D721Med (cell line): ENCODE measurements around the gene AIP.
"Not testable (repeated sequence)": the region's sequence is repeated elsewhere in the genome, so short reads cannot be mapped to it uniquely, and the experiment has no call there.

Source experiments
- DNase-seq: peaks from one replicate; pipeline ENCODE4 v3.0.0; 2011; ENCODE audit warnings: low spot score; ENCODE audit not compliant: insufficient read length
- FAIRE-seq: peaks from 2 replicates; lab custom pipeline; 2011; peaks lifted over from hg19 to GRCh38; lab: Jason Lieb, UNC
- TF ChIP-seq, protein P1 (sequence below): IDR thresholded peaks from 2 replicates; pipeline ENCODE4 v1.5.1; 2012; ENCODE audit warnings: mild to moderate bottlenecking, control low read depth; ENCODE audit not compliant: insufficient read depth; ENCODE audit errors: missing control alignments

The AIP gene

DNA sequence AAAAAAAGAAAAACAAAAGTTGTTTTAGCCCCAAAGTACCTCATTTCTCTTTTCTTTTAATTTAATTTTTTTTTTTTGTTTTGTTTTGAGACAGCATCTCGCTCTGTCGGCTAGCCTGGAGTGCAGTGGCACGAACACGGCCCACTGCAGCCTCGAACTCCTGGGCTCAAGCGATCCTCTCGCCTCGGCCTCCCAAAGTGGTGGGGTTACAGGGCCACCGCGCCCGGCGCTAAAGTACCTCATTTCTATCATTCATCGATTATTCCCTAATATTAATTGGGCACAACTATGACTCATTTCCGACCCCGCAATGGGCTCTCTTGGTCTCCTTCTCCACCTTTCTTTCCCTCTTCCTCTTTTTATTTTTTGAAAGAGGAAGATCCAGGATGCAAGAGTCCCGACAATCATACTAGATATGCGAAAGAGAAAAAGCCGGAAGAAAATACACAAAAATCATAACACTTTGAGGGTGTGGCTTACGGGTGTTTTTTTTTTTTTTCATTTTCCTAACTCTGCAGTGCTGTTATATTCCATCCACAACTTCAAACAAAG is 475 bp upstream of the AIP start:
- FAIRE-seq (no peak), DNase-seq (no peak)
- TF ChIP-seq, protein P1, sequence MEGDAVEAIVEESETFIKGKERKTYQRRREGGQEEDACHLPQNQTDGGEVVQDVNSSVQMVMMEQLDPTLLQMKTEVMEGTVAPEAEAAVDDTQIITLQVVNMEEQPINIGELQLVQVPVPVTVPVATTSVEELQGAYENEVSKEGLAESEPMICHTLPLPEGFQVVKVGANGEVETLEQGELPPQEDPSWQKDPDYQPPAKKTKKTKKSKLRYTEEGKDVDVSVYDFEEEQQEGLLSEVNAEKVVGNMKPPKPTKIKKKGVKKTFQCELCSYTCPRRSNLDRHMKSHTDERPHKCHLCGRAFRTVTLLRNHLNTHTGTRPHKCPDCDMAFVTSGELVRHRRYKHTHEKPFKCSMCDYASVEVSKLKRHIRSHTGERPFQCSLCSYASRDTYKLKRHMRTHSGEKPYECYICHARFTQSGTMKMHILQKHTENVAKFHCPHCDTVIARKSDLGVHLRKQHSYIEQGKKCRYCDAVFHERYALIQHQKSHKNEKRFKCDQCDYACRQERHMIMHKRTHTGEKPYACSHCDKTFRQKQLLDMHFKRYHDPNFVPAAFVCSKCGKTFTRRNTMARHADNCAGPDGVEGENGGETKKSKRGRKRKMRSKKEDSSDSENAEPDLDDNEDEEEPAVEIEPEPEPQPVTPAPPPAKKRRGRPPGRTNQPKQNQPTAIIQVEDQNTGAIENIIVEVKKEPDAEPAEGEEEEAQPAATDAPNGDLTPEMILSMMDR, result no peak

DNA sequence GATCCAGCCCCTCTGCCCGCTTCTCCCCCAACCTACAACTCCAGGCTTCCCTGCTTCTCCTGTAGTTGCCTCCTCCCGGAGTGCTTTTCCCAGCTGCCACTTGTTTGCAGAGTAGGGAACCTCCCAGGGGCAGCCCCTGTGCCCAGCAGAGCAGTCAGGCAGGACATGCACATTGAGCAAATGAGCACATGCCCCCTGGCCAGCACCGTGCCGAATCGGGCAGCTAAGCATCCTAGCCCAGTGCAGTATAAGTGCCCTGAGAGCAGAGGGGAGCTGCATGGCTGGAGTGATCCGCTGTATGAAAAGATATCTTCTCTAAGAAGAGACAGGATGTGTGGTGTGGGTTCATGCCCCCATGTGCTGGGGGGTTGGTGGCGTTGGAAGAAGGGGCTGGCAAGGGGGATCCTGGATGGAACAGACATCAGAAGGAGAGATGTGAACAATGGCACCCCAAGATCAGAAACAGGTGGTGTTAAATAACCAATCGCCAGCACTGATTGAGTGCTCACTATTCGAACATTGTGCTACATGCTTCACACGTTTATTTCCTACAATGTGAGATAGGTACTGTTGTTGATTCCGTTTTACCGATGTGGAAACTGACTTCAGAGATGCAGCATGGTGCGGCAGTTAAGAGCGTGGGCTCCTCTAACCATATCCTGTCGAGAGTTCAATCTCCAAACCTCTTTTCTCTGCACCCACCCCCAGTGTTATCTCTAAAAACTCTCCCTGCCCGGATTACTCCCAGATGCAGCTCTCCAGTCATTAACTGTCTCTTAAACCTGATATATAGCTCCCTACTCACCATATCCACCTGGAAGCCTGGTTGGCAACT is 1.2 kb downstream of the AIP start:
- TF ChIP-seq, protein P1, result no peak
- DNase-seq (no peak), FAIRE-seq (no peak)

DNA sequence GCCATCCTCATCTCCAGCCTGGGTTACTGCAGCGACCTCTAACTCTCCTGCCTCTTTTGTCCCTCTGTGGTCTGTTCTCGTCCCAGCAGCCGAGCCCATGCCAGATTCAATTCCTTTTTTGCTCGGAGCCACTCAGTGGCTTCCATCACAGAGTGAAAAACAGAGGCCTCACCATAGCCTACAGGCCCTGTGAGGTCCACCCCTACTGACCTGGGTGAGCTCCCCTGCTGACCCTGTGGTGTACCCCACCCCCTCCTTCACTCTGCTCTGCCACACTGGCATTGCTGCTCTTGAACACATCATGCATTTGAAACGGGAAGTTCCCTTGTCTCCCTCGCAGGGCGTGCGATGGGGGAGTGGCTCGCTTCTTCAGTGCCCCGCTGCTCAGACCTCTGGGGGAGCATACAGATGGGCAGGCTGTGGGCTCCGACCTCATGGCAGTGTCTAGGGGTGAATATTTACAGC is 2.1 kb downstream of the AIP start:
- TF ChIP-seq, protein P1, result no peak

DNA sequence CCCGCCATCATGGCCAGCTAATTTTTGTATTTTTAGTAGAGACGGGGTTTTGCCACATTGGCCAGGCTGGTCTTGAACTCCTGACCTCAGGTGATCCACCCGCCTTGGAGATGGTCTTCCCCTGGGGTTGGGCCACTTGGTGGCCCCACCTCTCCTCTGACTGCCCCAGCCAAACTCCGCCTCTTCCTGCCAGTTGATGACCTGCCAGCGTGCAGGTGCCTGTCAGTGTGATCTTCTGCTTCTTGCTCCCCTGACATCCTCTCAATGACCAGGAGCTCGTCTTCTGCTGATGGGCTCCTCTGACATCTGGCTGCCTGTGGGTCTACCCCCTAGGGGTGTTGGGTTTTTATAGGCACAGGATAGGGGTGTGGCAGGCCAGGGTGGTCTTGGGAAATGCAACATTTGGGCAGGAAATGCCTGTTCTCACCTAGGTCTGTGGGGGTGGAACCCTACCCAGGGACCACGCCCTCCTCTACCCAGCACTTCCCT is 3.1 kb downstream of the AIP start:
- not testable (repeated sequence) for FAIRE-seq, DNase-seq

More for the DNA sequence above, 2.1 kb downstream of the AIP start:
- DNase-seq (no peak), FAIRE-seq (no peak)

DNA sequence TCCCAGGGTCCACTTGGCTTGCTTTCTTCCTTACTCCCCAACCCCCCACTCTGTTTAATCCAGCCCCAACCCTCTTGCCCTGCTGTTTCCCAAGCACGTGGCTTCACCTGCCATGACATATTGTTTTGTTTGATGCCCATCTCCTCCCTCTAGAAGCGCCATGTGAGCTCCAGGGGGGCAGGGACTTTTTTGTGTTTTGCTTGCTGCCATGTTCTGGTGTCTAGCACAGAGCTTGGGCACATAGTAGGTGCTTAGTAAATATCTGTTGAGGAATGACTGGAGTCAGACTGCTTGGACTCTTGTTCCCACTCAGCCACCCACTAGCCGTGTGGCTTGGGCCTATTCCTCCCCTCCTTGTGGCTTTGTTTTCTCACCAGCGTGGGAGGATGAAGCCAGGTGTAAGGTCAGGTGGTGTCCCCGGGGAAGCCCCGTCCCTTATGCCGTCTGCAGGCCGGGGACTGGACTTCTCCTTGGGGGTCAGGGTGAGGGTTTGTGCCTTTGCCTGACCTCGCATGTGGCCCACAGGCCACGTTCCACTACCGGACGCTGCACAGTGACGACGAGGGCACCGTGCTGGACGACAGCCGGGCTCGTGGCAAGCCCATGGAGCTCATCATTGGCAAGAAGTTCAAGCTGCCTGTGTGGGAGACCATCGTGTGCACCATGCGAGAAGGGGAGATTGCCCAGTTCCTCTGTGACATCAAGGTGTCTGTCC is 3.8 kb downstream of the AIP start:
- FAIRE-seq (no peak), DNase-seq (no peak)
- TF ChIP-seq, protein P1, result no peak

DNA sequence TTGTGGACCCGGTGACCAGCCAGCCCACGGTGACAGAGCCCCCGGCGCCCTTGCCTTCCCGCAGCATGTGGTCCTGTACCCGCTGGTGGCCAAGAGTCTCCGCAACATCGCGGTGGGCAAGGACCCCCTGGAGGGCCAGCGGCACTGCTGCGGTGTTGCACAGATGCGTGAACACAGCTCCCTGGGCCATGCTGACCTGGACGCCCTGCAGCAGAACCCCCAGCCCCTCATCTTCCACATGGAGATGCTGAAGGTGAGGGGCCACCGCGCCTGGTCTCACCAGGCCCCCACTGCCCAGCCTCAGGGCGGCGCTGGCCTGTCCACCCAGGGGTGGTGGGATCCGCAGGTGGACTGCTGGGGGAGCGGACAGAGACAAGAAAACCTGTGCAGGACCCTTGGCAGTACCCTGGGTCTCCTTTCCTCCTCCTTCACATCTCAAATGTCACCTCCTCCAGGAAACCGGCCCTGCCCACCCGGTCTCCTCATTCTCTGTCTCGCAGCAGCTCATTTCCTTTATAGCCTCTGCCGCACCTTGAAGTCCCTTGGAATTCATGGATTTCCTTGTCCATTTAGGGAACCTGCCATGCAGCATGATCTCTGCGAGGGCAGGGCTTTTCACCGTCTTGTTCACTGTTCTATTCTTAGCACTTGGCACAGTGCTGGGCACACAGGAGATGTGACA is 6.5 kb downstream of the AIP start:
- TF ChIP-seq, protein P1, result no peak
- no peak for FAIRE-seq
- no peak for DNase-seq
